Activated CD4-positive, alpha-beta T cell treated with anti-CD3 and anti-CD28 coated beads for 1 hour (primary cell): ENCODE results near the gene CNTNAP5.

Source experiments
- DNase-seq: peaks from one replicate; pipeline ENCODE4 v3.0.0-alpha.2; 2020

CNTNAP5 gene

DNA sequence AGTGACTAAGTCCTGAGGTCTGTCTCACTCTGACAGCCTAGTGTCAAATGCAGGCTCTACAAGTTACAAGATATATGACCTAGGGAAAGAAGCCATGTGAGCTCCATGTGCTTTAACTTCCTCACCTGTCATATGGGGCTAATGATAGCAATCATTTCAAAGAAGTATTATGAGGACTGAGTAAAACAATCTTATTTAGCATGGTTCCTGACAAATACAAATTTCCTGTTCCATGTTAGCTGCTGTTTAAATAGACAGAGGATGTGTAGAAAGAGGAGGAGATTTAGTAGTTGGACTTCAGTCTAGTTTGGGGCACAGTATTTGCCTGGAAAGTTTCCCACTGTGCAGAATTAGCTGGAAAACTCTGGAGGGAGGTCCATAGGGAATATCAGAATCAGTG, 545.8 kb downstream of the CNTNAP5 start:
- DNase-seq, result no peak

DNA sequence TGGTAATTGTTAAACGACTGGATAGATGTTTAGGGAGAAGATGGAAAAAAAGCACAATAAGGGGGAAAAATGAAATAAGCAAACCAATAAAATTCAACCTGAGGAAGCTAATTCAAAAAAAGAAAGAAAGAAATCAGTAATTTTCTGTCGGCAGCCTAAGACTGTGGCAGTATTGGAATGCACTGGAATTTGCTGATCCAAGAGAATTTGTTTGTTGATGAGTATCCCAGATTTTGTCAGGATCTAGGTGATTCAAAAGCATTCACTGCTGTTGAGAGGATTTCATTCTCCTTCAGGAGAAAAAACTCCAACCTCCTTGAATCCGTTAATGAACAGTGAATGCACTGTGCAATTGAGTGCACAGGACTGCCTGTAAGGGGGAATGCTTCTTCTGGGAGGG, 546.7 kb downstream of the CNTNAP5 start:
- no peak for DNase-seq

DNA sequence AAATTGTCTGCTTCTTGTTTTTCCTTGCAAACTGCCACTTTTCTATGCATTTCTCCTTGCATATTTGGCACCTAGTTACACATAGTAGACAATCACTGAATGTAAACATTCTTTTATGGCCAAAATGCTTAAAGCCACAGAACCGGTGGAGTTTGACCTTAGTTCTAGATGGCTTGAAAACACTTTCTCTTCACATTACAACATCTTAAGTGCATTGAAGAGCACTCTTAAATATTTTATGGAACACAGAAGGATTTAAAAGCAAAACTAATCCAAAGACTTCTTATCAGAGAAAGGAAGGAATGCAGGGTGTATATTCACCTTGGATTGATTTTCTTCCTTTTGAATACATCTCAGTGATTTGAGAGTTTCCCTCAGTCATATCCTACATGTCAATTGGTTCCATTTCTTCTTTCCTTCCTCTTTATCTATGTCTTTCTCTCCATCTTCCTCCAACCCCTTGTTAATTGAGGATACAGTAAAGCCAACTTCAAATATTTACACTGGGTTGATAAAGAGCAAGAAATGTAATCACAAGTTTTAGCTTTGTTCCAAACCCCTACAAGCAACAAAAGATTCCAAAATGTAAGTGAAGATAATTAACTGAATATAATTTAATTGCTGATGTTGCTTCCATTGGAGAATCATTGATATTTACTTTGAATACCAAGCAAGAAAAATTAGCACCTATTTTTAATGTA, 548.0 kb downstream of the CNTNAP5 start:
- DNase-seq, result no peak

DNA sequence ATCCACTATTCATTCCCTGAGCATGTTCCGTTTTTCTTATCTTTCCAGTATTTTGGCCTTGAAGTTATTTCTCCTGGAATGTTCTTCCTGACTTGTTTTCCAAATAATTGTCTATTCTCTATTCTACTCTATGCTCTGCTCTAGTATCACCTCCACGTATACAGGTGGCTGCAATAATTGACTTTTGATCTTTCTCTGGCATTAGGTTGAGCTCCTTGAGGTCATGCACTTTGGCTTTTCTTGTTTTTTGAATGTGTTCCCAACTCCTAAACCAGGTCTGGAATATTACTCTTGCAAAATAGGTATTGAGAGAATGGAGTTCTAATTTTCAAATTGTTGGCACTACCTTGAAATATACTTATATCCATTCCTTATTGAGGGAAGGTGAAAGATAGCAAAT, 550.4 kb downstream of the CNTNAP5 start:
- DNase-seq, result no peak

DNA sequence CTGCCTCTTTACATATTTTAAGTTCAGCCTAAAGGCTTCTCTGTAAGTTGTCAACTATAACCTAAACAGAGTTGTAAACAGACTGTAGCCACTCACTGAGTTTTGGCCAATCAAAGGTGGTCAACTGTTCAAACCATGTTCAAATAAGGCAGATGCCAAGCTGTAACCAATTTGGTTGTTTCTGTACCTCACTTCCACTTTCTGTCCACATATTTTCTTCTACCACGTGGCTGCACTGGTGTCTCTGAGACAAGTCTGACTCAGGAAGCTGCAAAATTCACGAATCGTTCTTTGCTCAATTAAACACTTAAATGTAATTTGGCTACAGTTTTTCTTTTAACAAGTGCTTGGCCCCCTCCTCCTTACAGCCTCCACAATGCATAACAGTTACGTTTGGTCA, 555.2 kb downstream of the CNTNAP5 start:
- no peak for DNase-seq

DNA sequence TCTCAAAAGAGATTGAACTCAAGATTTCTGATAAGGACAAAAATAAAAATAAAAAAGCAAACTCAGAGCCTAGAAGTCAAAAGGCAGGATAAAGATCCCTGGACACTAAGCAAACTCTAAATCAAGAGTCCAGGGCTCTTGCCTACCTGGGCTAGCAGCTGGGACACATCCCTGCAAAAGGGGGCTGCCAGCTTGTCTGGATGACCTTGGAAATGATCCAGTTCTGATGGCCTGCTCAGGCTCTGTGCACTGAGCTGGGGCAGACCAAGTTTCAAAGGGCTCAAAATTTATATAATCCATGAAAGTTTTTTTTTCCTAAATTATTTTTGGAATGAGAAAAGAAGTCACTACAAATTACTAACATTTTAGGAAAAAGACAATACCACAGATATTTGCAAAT, 557.3 kb downstream of the CNTNAP5 start:
- no peak for DNase-seq

DNA sequence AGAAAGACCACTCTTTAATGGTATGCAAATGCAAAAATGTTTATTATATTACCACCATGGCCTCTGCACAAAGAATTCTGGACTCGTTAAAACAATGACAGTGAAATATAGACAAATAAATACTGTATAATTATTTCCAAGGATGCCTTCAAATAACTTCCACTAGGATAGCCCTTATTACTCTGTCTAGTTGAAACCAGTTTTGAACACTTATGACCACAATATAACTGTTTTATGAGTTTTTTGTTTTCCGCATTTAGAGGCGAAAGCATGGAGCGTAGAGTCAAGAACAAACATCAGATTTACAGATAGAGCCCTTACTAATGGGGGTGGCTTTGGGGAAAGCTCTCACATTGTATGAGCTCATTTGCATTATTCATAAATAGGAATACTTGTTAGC, 559.5 kb downstream of the CNTNAP5 start:
- no peak for DNase-seq

DNA sequence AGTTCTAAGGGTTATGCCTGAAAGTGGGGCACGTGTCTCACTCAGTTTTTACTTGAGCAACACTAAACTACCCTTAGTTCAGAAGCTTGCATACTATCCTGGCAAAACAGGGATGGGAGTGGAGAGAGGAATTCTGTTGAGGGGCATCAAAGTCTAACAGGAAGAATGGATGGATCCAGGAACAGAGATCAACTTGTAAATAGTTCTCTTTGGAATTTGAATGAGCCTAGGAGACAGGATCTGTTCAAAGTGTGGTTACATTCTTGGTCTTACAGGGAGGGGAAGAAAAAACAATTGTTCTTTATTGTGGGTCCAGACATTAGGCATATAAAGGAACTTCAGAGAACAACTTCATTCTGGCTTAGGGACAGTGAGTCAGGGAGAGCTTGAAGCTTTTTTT, 560.2 kb downstream of the CNTNAP5 start:
- no peak for DNase-seq

DNA sequence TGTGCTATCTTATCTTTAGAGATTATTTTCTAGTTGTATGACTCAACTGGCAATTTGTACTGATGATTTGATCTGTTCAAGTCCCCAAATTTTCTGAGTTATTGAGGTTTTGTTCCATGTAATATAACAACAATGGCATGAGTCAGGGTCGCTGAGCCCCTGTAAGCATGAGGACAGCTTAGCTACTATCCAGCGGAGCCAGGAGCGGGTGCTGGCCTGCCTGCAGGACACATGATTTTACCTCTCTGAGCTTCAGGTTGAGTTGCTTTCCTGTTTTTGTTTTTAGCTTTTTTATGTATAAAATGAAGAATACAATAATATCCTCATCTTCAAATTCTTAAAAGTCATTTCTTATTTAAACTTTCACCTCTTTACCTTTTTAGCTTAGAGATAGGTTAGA, 561.1 kb downstream of the CNTNAP5 start:
- DNase-seq, result no peak

DNA sequence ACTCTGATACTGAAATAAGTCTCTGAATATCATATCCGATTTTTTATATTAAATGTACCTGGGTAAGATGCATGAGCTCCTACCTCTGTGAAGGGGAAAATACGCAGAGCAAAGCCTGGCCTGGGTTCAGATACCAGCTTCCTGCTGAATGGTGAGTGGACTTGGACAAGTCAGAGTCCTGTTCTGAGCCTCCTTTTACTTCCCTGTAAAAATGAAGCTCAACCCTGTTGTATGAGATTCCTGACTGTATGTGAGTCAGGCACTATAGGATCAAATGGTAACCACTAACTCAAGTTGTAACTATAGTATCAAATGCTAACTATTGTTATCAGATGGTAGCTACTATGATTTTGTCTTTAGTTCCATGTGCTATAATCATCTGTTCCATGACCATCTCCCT, 561.7 kb downstream of the CNTNAP5 start:
- DNase-seq, result no peak

DNA sequence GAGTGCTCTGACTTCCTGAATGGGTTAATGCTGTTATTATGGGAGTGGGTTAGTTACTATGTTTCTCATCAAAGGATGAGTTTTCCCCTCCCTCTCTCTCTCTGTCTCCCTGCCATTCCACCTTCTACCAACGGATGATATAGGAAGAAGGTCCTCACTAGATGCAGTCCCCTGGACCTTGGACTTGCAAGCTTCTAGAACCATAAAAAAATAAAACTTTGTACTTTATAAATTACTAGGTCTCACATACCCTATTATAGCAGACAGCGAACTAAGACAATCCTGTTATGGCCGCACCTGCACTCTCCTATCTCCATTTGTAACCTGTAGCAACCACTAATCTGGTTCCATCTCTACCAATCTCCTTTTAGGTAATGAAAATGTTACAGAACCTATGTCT, 564.9 kb downstream of the CNTNAP5 start:
- DNase-seq, result no peak

DNA sequence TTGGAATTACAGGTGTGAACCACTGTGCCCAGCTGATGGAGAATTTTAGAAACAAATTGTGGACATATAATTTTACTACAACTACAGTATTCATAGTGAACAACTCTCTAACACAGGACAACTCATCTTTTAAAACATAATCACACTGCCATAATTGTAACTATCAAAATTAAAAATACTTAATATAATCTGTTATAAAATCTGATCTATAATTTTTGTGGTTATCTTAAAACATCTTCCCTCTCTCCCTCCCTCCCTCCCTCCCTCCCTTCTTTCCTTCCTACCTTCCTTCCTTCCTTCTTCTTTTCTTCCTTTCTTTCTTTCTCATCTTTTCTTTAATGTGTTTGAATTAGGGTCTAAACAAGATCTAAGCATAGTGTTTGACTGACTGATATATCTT, 577.7 kb downstream of the CNTNAP5 start:
- no peak for DNase-seq

DNA sequence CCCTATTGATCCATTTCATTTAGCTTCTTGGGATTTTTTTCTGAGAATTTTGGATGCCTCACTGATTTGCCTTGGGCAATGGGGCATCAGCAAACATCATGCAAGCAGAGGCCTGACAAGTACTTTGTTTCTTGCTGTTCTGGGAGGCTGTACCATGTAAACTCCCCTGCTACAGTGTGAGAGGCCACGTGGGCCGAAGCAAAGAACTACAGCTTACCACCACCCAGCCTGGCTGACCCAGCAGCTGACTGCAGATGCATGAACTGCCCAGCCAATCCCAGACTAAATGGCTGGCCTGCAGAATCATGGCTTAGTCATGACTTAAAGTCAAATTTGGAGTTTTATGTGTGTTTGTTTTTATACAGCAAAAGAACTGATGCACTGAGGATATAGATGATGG, 579.9 kb downstream of the CNTNAP5 start:
- no peak for DNase-seq

DNA sequence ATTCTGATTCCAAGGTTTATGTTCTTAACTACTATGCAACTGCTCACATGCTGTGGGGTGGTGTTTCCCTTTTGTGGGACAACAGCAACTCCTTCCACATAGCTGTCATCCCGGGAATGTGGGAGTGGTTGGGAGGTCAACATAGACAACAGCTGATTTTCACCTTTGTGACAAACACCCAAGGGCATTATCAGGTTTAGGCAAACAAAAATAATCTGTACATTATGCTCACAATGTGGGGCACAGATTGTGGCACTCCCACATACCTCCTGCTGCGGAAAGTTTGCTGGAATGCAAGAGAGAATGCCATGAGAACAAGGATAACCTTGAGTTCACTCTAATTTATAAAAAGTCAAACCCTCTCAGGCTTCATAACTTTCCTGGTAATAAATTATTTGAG, 582.6 kb downstream of the CNTNAP5 start:
- no peak for DNase-seq

DNA sequence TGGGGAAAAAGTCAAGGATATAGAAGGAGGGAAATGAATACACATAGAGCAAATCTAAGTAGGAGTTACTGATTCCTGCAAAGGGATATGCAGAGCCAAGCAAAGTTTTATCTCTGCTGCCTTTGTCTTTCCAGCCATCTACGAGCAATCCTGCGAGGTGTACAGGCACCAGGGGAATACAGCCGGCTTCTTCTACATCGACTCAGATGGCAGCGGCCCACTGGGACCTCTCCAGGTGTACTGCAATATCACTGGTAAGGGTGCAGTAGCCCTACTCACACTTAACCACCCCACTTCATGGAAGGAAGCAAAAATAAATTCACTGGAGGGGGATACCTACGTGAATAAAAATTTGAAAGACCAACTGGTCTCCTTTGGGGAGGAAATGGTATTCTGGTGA, 584.6 kb downstream of the CNTNAP5 start:
- DNase-seq, result no peak

DNA sequence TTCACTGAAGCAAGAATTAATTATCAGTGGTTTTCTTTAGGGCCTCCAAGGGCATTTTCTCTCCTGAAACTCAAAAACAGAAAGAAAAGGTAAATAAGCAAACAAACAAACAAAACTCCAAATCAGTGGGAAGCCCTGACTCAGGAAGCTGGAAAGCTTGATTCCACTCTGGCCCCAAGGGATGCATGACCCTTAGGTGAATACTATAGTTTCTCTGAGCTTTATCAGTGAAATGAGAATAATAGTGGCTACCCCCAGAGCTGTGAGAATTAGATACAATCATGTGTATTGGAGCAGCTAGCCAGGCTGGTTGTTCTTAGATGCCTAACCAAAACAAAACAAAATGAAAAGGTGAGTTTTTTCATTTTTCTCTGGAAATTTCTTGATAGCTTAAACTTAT, 585.1 kb downstream of the CNTNAP5 start:
- DNase-seq, result no peak

DNA sequence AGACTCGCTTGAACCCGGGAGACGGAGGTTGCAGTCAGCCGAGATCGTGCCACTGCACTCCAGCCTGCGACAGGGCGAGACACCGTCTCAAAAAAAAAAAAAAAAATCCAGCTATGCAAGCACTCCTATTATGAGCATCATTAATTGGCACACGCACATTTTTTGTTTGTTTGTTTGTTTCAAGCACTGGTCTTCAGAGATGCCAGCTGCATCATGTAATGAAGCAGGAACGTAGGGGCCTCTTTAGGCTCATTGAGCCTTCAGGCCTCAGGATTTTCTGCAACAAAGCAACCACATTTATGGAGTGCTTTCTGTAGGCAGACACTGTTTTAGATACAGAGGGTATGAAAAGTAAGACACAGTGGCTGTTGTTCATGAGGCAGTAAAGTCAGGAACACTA, 585.8 kb downstream of the CNTNAP5 start:
- DNase-seq, result no peak

DNA sequence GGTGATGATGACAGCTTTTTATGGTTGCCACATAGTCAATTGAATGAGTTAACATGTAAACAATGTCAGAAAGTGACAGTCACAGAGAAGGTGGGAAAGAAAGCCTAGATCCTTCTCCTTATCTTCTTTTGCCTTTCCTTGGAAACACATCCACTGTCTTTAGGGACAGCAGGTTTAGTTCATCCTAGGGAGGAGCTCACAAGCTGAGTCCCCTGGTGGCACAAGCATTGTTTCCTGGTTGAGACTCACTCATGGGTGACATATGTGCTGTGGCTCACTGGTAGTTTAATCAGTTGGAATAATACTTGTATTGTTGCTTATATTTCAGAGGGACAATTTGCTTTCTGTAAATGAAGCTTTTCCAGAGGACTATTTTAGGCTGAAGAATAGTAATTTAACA, 598.5 kb downstream of the CNTNAP5 start:
- no peak for DNase-seq

DNA sequence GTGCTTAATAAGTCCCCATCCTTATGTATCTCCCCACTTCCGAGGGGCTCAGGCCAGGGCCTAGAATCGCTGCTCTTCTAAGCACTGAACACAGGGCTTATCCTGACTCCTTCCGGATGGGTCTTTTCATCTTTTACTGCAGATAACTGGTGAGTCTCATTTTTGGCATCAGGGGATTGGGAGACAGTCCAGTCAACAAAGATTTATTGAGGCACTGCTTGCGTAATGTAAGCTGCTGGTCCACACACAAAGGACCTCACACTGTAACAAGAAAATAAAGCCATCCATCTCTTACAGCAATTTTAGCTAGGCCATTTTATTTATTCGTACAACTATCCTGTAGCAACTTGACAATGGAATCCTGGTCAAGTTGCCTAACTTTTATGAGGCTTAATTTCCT, 600.5 kb downstream of the CNTNAP5 start:
- no peak for DNase-seq

DNA sequence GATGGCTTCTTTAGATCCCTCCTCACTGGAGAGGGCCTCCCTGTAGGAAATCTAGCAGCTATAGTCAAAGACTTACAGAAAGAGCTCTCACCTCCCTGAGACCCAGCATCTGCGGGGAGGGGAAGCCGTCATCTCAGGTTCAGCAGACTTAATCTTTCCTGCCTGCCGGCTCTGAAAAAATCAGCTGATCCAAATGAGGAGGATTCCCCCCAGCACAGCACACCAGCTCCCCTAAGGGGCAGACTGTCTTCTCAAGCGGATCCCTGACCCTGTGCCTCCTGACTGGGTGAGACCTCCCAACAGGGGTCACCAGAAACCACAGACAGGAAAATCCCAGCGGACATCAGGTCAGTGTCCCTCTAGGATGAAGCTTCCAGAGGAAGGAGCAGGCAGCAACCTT, 601.9 kb downstream of the CNTNAP5 start:
- DNase-seq, result no peak

DNA sequence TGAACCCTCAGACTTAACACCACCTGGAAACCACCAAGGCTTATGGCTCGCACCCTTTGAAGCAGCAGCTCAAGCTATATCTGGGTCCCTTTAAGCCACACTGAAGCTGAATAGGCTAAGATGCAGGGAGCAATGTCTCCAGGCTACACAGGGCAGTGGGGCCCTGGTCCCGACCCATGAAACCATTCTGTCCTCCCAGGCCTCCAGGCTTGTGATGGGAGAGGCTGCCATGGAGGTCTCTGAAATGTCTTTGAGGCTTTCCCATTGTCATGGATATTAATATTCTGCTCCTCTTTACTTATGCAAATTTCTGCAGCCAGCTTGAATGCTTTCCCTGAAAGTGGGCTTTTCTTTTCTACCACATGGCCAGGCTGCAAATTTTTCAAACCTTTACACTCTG, 608.7 kb downstream of the CNTNAP5 start:
- DNase-seq, result no peak

DNA sequence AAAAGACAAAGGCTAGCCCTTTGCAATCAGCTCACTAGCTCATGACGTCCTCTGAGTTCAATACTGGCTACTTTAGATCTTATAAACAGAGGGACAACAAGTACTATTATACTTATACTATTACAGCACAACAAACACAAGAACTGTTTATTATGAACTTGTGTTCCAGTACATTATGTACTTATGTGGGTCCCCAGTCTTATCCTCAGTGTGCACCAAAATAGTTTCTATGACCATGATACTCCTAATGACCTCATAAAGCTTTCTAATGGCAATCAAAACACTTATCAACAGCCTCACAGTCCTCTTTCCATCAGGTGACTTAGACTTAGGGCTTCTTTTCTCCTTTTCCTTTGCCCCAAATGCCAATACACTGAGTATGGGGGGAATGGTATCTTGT, 614.4 kb downstream of the CNTNAP5 start:
- DNase-seq, result no peak

DNA sequence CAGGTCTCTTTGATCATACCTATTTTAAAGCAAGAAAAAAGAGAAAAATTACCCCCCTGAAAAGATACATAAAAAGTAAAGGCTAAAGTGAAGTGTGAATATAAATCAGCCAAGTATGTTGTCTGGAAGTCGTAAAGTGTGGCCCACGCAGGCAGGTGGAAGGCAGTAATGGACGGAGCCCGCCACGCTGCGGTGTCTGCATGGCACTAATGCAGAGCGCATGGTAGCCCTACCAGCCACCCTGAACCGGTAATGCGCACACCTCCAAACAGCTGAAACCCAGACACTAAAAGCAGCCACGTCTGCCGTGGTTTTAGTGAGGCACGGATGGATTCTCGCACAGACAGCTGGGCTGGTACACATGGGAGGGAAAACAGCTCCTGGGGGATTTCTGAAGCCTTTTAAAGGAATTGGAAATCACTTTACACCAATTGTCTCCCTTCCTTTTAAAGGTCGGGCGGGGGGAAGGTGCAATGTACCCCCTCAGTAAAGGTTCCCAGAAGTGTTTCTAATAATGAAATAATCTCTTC, 615.2 kb downstream of the CNTNAP5 start:
- DNase-seq, result no peak

DNA sequence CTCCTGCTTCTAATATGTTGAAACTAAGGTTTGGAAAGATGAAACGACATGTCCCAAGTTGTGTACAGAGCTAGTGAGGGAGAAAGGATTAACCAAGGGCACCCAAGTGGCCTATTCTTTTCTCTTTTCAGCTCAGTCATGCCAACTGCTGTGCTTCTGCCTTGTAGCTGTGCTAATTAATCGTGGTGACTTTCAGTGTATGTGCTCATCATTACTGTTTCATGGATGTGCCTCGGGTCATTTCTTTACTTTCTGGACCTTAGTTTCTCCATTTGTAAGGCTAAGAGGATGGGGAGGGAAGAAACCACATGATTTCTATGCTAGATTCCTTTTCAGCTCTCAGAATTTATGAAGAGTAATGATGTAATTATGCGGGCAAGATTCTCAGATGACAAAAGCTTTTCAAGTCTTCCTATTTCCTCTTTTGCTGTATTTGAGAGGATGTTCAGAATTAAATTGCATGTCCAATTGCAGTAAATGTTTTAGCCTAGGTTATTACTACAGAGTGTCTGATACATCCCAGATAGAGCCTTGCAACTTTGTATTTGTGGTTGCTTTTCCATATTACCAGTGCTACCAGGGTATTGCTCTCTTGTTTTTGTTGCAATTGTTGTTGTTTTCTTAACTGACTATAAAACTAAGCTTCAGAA, 621.2 kb downstream of the CNTNAP5 start:
- DNase-seq, result no peak

DNA sequence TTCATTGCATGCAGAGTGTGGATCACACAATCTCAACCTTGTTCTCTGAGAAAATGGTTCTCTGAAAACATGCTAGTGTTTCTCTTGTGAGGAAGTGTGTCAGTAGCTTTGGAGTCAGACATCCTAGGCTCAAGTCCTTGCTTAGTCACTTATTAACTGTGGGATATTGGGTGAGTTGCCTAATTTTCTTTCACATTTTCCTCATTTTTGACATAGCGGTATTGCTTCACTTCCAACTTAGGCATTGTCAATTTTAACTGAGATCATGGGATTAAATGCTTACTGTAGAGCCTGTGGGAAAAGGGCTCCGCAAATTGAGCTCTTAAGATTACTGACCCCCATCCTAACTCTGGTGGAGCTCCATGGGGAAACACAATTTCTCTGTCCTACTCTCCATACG, 622.2 kb downstream of the CNTNAP5 start:
- no peak for DNase-seq
